ENCODE results near the gene ARID5B. TPM values are rescaled to one million over a fixed set of nuclear protein-coding genes. Genes with fewer than 3 reads are reported as not detected.
A peak's percentile ranks its signal among the peaks of the same experiment; 100 is the strongest.

ARID5B gene
- total and polyA plus RNA-seq, 2 experiments from 2014 or later: 53.2 to 55.0 TPM

DNA sequence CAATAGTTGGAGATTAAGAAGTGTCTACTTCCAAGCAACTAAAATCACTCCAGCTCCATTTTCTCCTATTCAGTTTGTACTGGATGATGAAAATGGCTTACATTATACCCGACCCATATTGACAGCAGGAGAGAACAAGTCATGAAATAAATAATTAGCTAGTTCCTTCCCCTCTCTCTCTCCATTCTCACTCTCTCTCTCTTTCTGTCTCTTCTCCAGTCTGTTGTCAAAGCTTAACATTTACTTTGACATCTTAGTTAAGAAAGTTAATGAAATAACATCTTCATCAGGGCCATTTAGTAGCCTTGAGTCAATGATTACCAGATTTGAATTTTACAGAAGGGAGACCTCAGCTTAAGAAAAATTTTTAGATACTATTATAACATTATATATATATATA, 138.5 kb downstream of the ARID5B start:
- no peaks in the 10 kb centered on the region for H3K27me3 ChIP-seq
- peaks cover 76% of the 10 kb centered on the region for H3K79me2 ChIP-seq
- no peaks in the 10 kb centered on the region for H3K36me3 ChIP-seq (replicated peaks; ENCODE audit: insufficient read depth, low read depth)
- TF ChIP-seq CTCF (IDR thresholded peaks at IDR 0.05; ENCODE audit: poor library complexity) (no peak), EZH2 (IDR thresholded peaks at IDR 0.05; ENCODE audit: borderline replicate concordance) (no peak), EZH2phosphoT487 (IDR thresholded peaks at IDR 0.05; ENCODE audit: low read depth, severe bottlenecking, unreplicated experiment) (no peak)
- no peak overlapping the region for H2AFZ ChIP-seq
- no peaks in the 10 kb centered on the region for H3K9me2 ChIP-seq (replicated peaks; ENCODE audit: insufficient read depth)
- no peak for DNase-seq (ENCODE audit: low spot score)
- 55% methylated on average over 1 of the region's 1 CpG for WGBS (ENCODE audit: low lambda C conversion rate, missing lambda C conversion rate)
- peaks cover 72% of the 10 kb centered on the region for H3K4me1 ChIP-seq (ENCODE audit: insufficient read depth)
- H3K4me2 ChIP-seq: peak overlapping the region; percentile 65
- H3K4me3 ChIP-seq: no peak overlapping the region
- H3K9me3 ChIP-seq (ENCODE audit: low read depth): no peaks in the 10 kb centered on the region
- H3K27ac ChIP-seq: peak overlapping the region; percentile 88
- H4K20me1 ChIP-seq (ENCODE audit: insufficient read depth, poor library complexity, severe bottlenecking): no peaks in the 10 kb centered on the region

DNA sequence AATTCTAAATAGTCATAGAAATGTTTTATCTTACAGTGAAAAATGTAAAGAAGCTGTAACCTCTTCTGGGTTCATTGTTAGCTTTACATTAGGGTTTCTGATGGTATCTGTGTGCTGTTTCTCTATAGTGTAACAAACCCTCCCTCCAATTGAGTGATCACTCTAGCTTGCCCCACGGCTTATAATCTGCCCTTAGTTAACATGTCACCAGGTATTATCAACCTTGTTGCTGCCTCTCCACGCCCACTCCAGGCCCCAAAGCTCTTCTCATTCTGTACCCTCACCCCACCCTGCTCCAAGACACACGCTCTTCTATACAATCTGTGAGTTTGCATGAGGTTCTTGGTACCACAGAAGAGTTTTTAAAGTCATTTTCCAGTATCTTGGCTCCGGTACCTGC, 139.4 kb downstream of the ARID5B start:
- Histone ChIP-seq H3K9me2 (replicated peaks; ENCODE audit: insufficient read depth) (no peaks in the 10 kb centered on the region), H3K4me1 (ENCODE audit: insufficient read depth) (peaks cover 73% of the 10 kb centered on the region), H2AFZ (no peak overlapping the region), H3K27ac (peak overlapping the region; percentile 8), H3K36me3 (replicated peaks; ENCODE audit: insufficient read depth, low read depth) (no peaks in the 10 kb centered on the region), H4K20me1 (ENCODE audit: insufficient read depth, poor library complexity, severe bottlenecking) (no peaks in the 10 kb centered on the region), H3K4me3 (no peak overlapping the region), H3K27me3 (no peaks in the 10 kb centered on the region), H3K4me2 (peak overlapping the region; percentile 20), H3K9me3 (ENCODE audit: low read depth) (no peaks in the 10 kb centered on the region), H3K79me2 (peaks cover 67% of the 10 kb centered on the region)
- no peak for TF ChIP-seq EZH2phosphoT487 (IDR thresholded peaks at IDR 0.05; ENCODE audit: low read depth, severe bottlenecking, unreplicated experiment)
- no peak for TF ChIP-seq EZH2 (IDR thresholded peaks at IDR 0.05; ENCODE audit: borderline replicate concordance)
- DNase-seq (ENCODE audit: low spot score): no peak
- 34% methylated on average over 4 of the region's 4 CpGs for WGBS (ENCODE audit: low lambda C conversion rate, missing lambda C conversion rate)

DNA sequence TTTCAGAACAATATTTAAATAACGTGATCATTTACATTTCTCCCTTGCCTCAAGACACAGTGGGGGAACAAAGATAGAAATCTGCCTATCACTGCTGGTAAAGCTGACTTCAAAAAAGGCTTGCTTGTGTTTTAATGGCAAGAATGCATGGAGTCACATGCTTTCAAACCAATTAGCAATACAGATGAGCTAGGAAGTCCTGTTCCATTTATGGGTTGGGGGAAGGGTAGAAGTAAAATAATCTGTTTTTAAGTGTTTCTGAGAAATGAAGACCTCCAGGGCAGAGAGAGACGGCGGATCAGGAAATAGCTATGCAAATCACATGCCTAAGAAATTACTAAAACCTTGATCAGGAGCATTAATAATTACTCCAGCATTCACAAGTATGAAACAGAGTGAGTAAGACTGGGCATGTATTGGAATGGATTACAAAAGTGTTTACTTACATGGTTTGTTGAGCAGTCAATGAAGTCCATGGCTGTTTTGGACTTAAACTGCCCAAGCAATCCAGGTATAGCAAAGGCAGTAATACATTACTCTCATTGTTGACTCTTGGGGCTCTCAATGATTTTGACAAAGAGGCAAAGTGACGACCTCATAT, 142.0 kb downstream of the ARID5B start:
- DNase-seq (ENCODE audit: low spot score): no peak
- Histone ChIP-seq H3K36me3 (replicated peaks; ENCODE audit: insufficient read depth, low read depth) (no peaks in the 10 kb centered on the region), H3K79me2 (peaks cover 69% of the 10 kb centered on the region), H3K27ac (peak overlapping the region; percentile 95), H4K20me1 (ENCODE audit: insufficient read depth, poor library complexity, severe bottlenecking) (no peaks in the 10 kb centered on the region), H3K9me3 (ENCODE audit: low read depth) (no peaks in the 10 kb centered on the region), H3K4me2 (peak overlapping the region; percentile 5), H3K4me1 (ENCODE audit: insufficient read depth) (peaks cover 74% of the 10 kb centered on the region), H3K9me2 (replicated peaks; ENCODE audit: insufficient read depth) (no peaks in the 10 kb centered on the region), H2AFZ (no peak overlapping the region), H3K4me3 (no peak overlapping the region), H3K27me3 (no peaks in the 10 kb centered on the region)
- 52% methylated on average over 4 of the region's 4 CpGs for WGBS (ENCODE audit: low lambda C conversion rate, missing lambda C conversion rate)
- TF ChIP-seq CTCF (IDR thresholded peaks at IDR 0.05; ENCODE audit: poor library complexity) (no peak), EZH2 (IDR thresholded peaks at IDR 0.05; ENCODE audit: borderline replicate concordance) (no peak), EZH2phosphoT487 (IDR thresholded peaks at IDR 0.05; ENCODE audit: low read depth, severe bottlenecking, unreplicated experiment) (no peak)

DNA sequence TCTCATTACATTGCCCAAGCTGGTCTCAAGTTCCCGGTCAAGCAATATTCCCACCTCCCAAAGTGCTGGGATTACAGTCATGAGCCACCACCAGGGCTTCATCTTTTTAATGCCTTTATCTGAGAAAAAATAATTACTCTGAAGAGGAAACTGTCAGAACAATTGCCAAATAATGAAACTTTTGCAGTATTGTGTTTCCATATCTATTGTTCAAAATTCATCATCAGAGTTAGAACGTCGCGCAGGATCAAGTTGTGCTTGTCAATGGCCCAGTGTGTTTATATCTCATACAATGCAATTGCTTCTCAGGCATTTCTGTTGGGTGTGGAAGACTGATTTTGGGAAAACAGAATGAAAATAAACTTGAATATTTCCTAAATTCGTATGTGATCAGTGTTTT, 143.1 kb downstream of the ARID5B start:
- DNase-seq (ENCODE audit: low spot score): no peak
- H3K4me1 ChIP-seq (ENCODE audit: insufficient read depth): peaks cover 69% of the 10 kb centered on the region
- H3K9me2 ChIP-seq (replicated peaks; ENCODE audit: insufficient read depth): no peaks in the 10 kb centered on the region
- no peaks in the 10 kb centered on the region for H4K20me1 ChIP-seq (ENCODE audit: insufficient read depth, poor library complexity, severe bottlenecking)
- no peaks in the 10 kb centered on the region for H3K9me3 ChIP-seq (ENCODE audit: low read depth)
- H2AFZ ChIP-seq: no peak overlapping the region
- WGBS (ENCODE audit: low lambda C conversion rate, missing lambda C conversion rate): 90% methylated on average over 5 of the region's 5 CpGs
- H3K27me3 ChIP-seq: no peaks in the 10 kb centered on the region
- H3K27ac ChIP-seq: peak overlapping the region; percentile 95
- no peak overlapping the region for H3K4me2 ChIP-seq
- H3K36me3 ChIP-seq (replicated peaks; ENCODE audit: insufficient read depth, low read depth): no peaks in the 10 kb centered on the region
- no peak for TF ChIP-seq EZH2 (IDR thresholded peaks at IDR 0.05; ENCODE audit: borderline replicate concordance)
- no peak for TF ChIP-seq EZH2phosphoT487 (IDR thresholded peaks at IDR 0.05; ENCODE audit: low read depth, severe bottlenecking, unreplicated experiment)
- TF ChIP-seq CTCF (IDR thresholded peaks at IDR 0.05; ENCODE audit: poor library complexity): no peak
- H3K79me2 ChIP-seq: peaks cover 65% of the 10 kb centered on the region
- no peak overlapping the region for H3K4me3 ChIP-seq
